Measurements from ENCODE around the gene MYO5B. TPM values are rescaled to one million over a fixed set of nuclear protein-coding genes. Genes with fewer than 3 reads are reported as not detected.

Gene MYO5B
- total RNA-seq, 1 experiment from 2014 or later, result 56.7 TPM

GRCh38 chr18:50058731-50059130, 136.2 kb downstream of the MYO5B start:
- no peak for TF ChIP-seq CTCF (IDR thresholded peaks at IDR 0.05; ENCODE audit: unreplicated experiment)
- no peaks in the 10 kb centered on the region for H3K36me3 Mint-ChIP-seq (ENCODE audit: insufficient read depth, unreplicated experiment)
- no peaks in the 10 kb centered on the region for H3K27me3 Mint-ChIP-seq (ENCODE audit: unreplicated experiment)
- intact Hi-C loops (cut with micrococcal nuclease; ENCODE audit: unreplicated experiment), result loop anchor here (5.0 kb wide), 1 partner anchor 54 kb away; no protein-coding TSS in a partner anchor
- H3K4me3 Mint-ChIP-seq (ENCODE audit: low read depth, unreplicated experiment), result no peak overlapping the region
- no peak for DNase-seq
- CTCF ChIA-PET, result interaction anchor here (0.8 kb wide), 1 partner anchor 121 kb away, joined by 3 read pairs; no protein-coding TSS in a partner anchor
- no peak overlapping the region for H3K27ac Mint-ChIP-seq (ENCODE audit: unreplicated experiment)
- peaks cover 26% of the 10 kb centered on the region for H3K4me1 Mint-ChIP-seq (ENCODE audit: low read depth, unreplicated experiment)
- no peaks in the 10 kb centered on the region for H3K9me3 Mint-ChIP-seq (ENCODE audit: low read depth, unreplicated experiment)
- no TSS peak for BruUV-seq (replicated peaks)

GRCh38 chr18:50057009-50057408, 137.9 kb downstream of the MYO5B start:
- no TSS peak for BruUV-seq (replicated peaks)
- intact Hi-C loops (cut with micrococcal nuclease; ENCODE audit: unreplicated experiment), result loop anchor here (2.0 to 5.0 kb wide), 2 partner anchors 55 to 136 kb away; no protein-coding TSS in a partner anchor
- Mint-ChIP-seq H3K4me1 (ENCODE audit: low read depth, unreplicated experiment) (peaks cover 21% of the 10 kb centered on the region), H3K4me3 (ENCODE audit: low read depth, unreplicated experiment) (no peak overlapping the region), H3K27me3 (ENCODE audit: unreplicated experiment) (no peaks in the 10 kb centered on the region), H3K36me3 (ENCODE audit: insufficient read depth, unreplicated experiment) (peaks cover 10% of the 10 kb centered on the region), H3K27ac (ENCODE audit: unreplicated experiment) (no peak overlapping the region), H3K9me3 (ENCODE audit: low read depth, unreplicated experiment) (no peaks in the 10 kb centered on the region)
- CTCF ChIA-PET, result interaction anchor here (0.8 to 1.9 kb wide), 5 partner anchors 24 to 147 kb away, joined by 3 to 6 read pairs (median 6); partner anchors contain the start of gene MYO5B
- peak; percentile 25 for TF ChIP-seq CTCF (IDR thresholded peaks at IDR 0.05; ENCODE audit: unreplicated experiment)
- DNase-seq, result no peak

GRCh38 chr18:50056185-50056584, 138.8 kb downstream of the MYO5B start:
- intact Hi-C loops (cut with micrococcal nuclease; ENCODE audit: unreplicated experiment), result loop anchor here (2.0 to 5.0 kb wide), 2 partner anchors 56 to 137 kb away; no protein-coding TSS in a partner anchor
- CTCF ChIA-PET, result interaction anchor here (1.0 to 1.9 kb wide), 3 partner anchors 44 to 147 kb away, joined by 3 to 6 read pairs (median 6); partner anchors contain the start of gene MYO5B
- DNase-seq, result no peak
- Mint-ChIP-seq H3K36me3 (ENCODE audit: insufficient read depth, unreplicated experiment) (peaks cover 17% of the 10 kb centered on the region), H3K27me3 (ENCODE audit: unreplicated experiment) (no peaks in the 10 kb centered on the region), H3K27ac (ENCODE audit: unreplicated experiment) (no peak overlapping the region), H3K9me3 (ENCODE audit: low read depth, unreplicated experiment) (no peaks in the 10 kb centered on the region), H3K4me3 (ENCODE audit: low read depth, unreplicated experiment) (no peak overlapping the region), H3K4me1 (ENCODE audit: low read depth, unreplicated experiment) (peaks cover 15% of the 10 kb centered on the region)
- no TSS peak for BruUV-seq (replicated peaks)
- TF ChIP-seq CTCF (IDR thresholded peaks at IDR 0.05; ENCODE audit: unreplicated experiment), result no peak

GRCh38 chr18:50055488-50055887, 139.5 kb downstream of the MYO5B start:
- H3K4me3 Mint-ChIP-seq (ENCODE audit: low read depth, unreplicated experiment), result no peak overlapping the region
- CTCF ChIA-PET, result interaction anchor here (0.6 kb wide), 1 partner anchor 243 kb away, joined by 3 read pairs; no protein-coding TSS in a partner anchor
- peaks cover 8% of the 10 kb centered on the region for H3K4me1 Mint-ChIP-seq (ENCODE audit: low read depth, unreplicated experiment)
- peaks cover 17% of the 10 kb centered on the region for H3K36me3 Mint-ChIP-seq (ENCODE audit: insufficient read depth, unreplicated experiment)
- intact Hi-C loops (cut with micrococcal nuclease; ENCODE audit: unreplicated experiment), result loop anchor here (5.0 kb wide), 1 partner anchor 57 kb away; no protein-coding TSS in a partner anchor
- no peaks in the 10 kb centered on the region for H3K9me3 Mint-ChIP-seq (ENCODE audit: low read depth, unreplicated experiment)
- DNase-seq, result no peak
- no peak overlapping the region for H3K27ac Mint-ChIP-seq (ENCODE audit: unreplicated experiment)
- H3K27me3 Mint-ChIP-seq (ENCODE audit: unreplicated experiment), result no peaks in the 10 kb centered on the region
- TF ChIP-seq CTCF (IDR thresholded peaks at IDR 0.05; ENCODE audit: unreplicated experiment), result no peak
- BruUV-seq (replicated peaks), result no TSS peak
